HepG2 (cell line): ENCODE data around the gene AUH. TPM values are rescaled to one million over a fixed set of nuclear protein-coding genes. Genes with fewer than 3 reads are reported as not detected.

Experiments used
- ASH2L ChIP-seq: fragments of 300-600, 200-600 bp; sonication (generic); IDR thresholded peaks from 2 replicates; pipeline ENCODE4 v1.7.0; 2017; ENCODE audit warnings: low read depth, mild to moderate bottlenecking, moderate library complexity, mixed read lengths, low read length; ENCODE audit not compliant: insufficient read length
- CHCHD3 ChIP-seq: sonication (generic); formaldehyde crosslinking; IDR thresholded peaks from 2 replicates; pipeline ENCODE4 v1.8.0; 2022; ENCODE audit warnings: mild to moderate bottlenecking, missing genetic modification reagents, moderate library complexity
- FOXA3 ChIP-seq: IDR thresholded peaks from 2 replicates; pipeline ENCODE4 v1.6.1; 2016; ENCODE audit warnings: missing genetic modification reagents, missing compliant biosample characterization
- FOXJ3 ChIP-seq: sonication (generic); formaldehyde crosslinking; IDR thresholded peaks from 2 replicates; pipeline ENCODE4 v1.4.0; 2020; ENCODE audit warnings: missing genetic modification reagents, mild to moderate bottlenecking, borderline replicate concordance
- FOXK1 ChIP-seq: sonication (generic); formaldehyde crosslinking; IDR thresholded peaks from 2 replicates; pipeline ENCODE4 v1.4.0; 2020; ENCODE audit warnings: low read depth, missing genetic modification reagents, borderline replicate concordance
- MTA3 ChIP-seq: sonication (generic); formaldehyde crosslinking; IDR thresholded peaks from 2 replicates; pipeline ENCODE4 v1.4.0; 2020; ENCODE audit warnings: missing genetic modification reagents
- PAX8 ChIP-seq: sonication (generic); formaldehyde crosslinking; IDR thresholded peaks from 2 replicates; pipeline ENCODE4 v1.8.0; 2022; ENCODE audit warnings: mild to moderate bottlenecking, missing genetic modification reagents, borderline replicate concordance
- SIN3A ChIP-seq: IDR thresholded peaks from 2 replicates; pipeline ENCODE4 v1.6.1; 2011; ENCODE audit warnings: low read depth, mild to moderate bottlenecking, control low read depth, low read length, borderline replicate concordance
- STAG1 ChIP-seq: sonication (generic); formaldehyde crosslinking; IDR thresholded peaks from 2 replicates; pipeline ENCODE4 v1.4.0; 2020; ENCODE audit warnings: missing genetic modification reagents
- TAF1 ChIP-seq: sonication (generic); formaldehyde crosslinking; IDR thresholded peaks from 2 replicates; pipeline ENCODE4 v1.4.0; 2020; ENCODE audit warnings: missing genetic modification reagents
- YEATS4 ChIP-seq: sonication (generic); formaldehyde crosslinking; IDR thresholded peaks from 2 replicates; pipeline ENCODE4 v1.4.0; 2020; ENCODE audit warnings: missing genetic modification reagents, borderline replicate concordance
- YY1 ChIP-seq: IDR thresholded peaks from 2 replicates; pipeline ENCODE4 v1.6.1; 2011; ENCODE audit warnings: low read length, low read depth, moderate library complexity, mild to moderate bottlenecking; ENCODE audit not compliant: insufficient read depth, insufficient replicate concordance
- ZBTB8A ChIP-seq: sonication (generic); formaldehyde crosslinking; IDR thresholded peaks from 2 replicates; pipeline ENCODE4 v1.4.0; 2020; ENCODE audit warnings: mild to moderate bottlenecking, low read depth, missing genetic modification reagents, borderline replicate concordance
- ZFP91 ChIP-seq: sonication (generic); formaldehyde crosslinking; IDR thresholded peaks from 2 replicates; pipeline ENCODE4 v1.9.0; 2022; ENCODE audit warnings: missing genetic modification reagents, mild to moderate bottlenecking, borderline replicate concordance
- ZFYVE20 ChIP-seq: sonication (generic); formaldehyde crosslinking; IDR thresholded peaks from 2 replicates; pipeline ENCODE4 v1.8.0; 2023; ENCODE audit warnings: low read depth, mild to moderate bottlenecking, moderate library complexity, missing genetic modification reagents, borderline replicate concordance
- ZMAT3 ChIP-seq: sonication (generic); formaldehyde crosslinking; conservative IDR thresholded peaks from 2 replicates; pipeline ENCODE4 v1.7.0; 2021; ENCODE audit warnings: missing genetic modification reagents
- ZNF224 ChIP-seq: sonication (generic); formaldehyde crosslinking; IDR thresholded peaks from 2 replicates; pipeline ENCODE4 v1.5.0; 2020; ENCODE audit warnings: mild to moderate bottlenecking, missing genetic modification reagents
- ZNF225 ChIP-seq: sonication (generic); formaldehyde crosslinking; IDR thresholded peaks from 2 replicates; pipeline ENCODE4 v1.4.0; 2020; ENCODE audit warnings: mild to moderate bottlenecking, missing genetic modification reagents
- ZNF549 ChIP-seq: sonication (generic); formaldehyde crosslinking; IDR thresholded peaks from 2 replicates; pipeline ENCODE4 v1.5.0; 2020; ENCODE audit warnings: missing genetic modification reagents
- ZNF563 ChIP-seq: sonication (generic); formaldehyde crosslinking; IDR thresholded peaks from 2 replicates; pipeline ENCODE4 v1.8.0; 2022; ENCODE audit warnings: mild to moderate bottlenecking, moderate library complexity, missing genetic modification reagents
- ZNF703 ChIP-seq: sonication (generic); formaldehyde crosslinking; IDR thresholded peaks from 2 replicates; pipeline ENCODE4 v1.5.1; 2020; ENCODE audit warnings: missing genetic modification reagents, mild to moderate bottlenecking, moderate library complexity, borderline replicate concordance
- ZNF709 ChIP-seq: sonication (generic); formaldehyde crosslinking; IDR thresholded peaks from 2 replicates; pipeline ENCODE4 v1.5.0; 2020; ENCODE audit warnings: mild to moderate bottlenecking, missing genetic modification reagents
- polyA plus RNA-seq, 8 experiments: library from polyadenylated mRNA; depleted of rRNA in 3 of 8; stranded (reverse) in 7 of 8; unstranded in 1 of 8; fragments of >200 nt; fragmentation: Illumina TruSeq in 4 of 8; extraction: Trizol in 4 of 8; gene quantifications; 2 replicates each; pipeline versions ENCODE4 v1.2.1 to v1.2.3, GENCODE V29; 2011 to 2016; ENCODE audit warnings: low read depth in 4 of 8, missing spikeins in 1 of 8, mixed read lengths in 1 of 8; ENCODE audit not compliant: insufficient read depth in 1 of 8
- total RNA-seq, 5 experiments: library from RNA; depleted of rRNA; stranded (reverse); fragments of >200 nt; fragmentation: Illumina TruSeq; extraction: Trizol; gene quantifications; 2 replicates each; pipeline ENCODE4 v1.2.3, GENCODE V29; 2016; ENCODE audit warnings: low read depth in 1 of 5
- TF ChIP-seq, protein P1 (sequence below), 2 experiments: sonication (generic) in 1 of 2; formaldehyde crosslinking in 1 of 2; IDR thresholded peaks; 2 replicates each; pipeline versions ENCODE4 v1.4.0 to v1.6.1; 2016 to 2020; ENCODE audit warnings: borderline replicate concordance in 1 of 2, low read depth in 1 of 2, mild to moderate bottlenecking in 1 of 2, missing genetic modification reagents in 1 of 2

The AUH gene
- total and polyA plus RNA-seq, 2 of the 13 experiments (the other 11 are each of a cell fraction or from before 2014, with no cell fraction given), result 25.8 to 31.9 TPM

GRCh38 chr9:91361291-91362050 lies at the start of gene AUH (continued):
- TF ChIP-seq CHCHD3 (CRISPR knock-in tag) (0 out of 2 replicates have a peak, but pooled peaks have one; percentile 24), SIN3A (0 out of 2 replicates have a peak, but pooled peaks have one; percentile 74), FOXK1 (peak; percentile 36; the same call in 1 of the 2 replicates), ZNF563 (peak; percentile 89), ZMAT3 (CRISPR knock-in tag) (peak; percentile 75; the same call in 1 of the 2 replicates), ZNF224 (0 out of 2 replicates have a peak, but pooled peaks have one; percentile 52), FOXJ3 (peak; percentile 57; the same call in 1 of the 2 replicates), STAG1 (CRISPR knock-in tag) (peak; percentile 8; the same call in 1 of the 2 replicates), ZNF703 (CRISPR knock-in tag) (no peak), ZNF549 (CRISPR knock-in tag) (no peak), MTA3 (CRISPR knock-in tag) (no peak), ZNF225 (peak; percentile 89; the same call in 1 of the 2 replicates), ASH2L (peak; percentile 87), ZFP91 (CRISPR knock-in tag) (peak; percentile 70; the same call in 1 of the 2 replicates), PAX8 (CRISPR knock-in tag) (peak; percentile 63; the same call in 1 of the 2 replicates), YY1 (peak; percentile 95), ZBTB8A (no peak), TAF1 (CRISPR knock-in tag) (peak; percentile 68), ZNF709 (0 out of 2 replicates have a peak, but pooled peaks have one; percentile 49), ZFYVE20 (CRISPR knock-in tag) (peak; percentile 67; the same call in 1 of the 2 replicates), YEATS4 (no peak; the same call in none of the 2 replicates), FOXA3 (CRISPR knock-in tag) (no peak)
- TF ChIP-seq, protein P1, sequence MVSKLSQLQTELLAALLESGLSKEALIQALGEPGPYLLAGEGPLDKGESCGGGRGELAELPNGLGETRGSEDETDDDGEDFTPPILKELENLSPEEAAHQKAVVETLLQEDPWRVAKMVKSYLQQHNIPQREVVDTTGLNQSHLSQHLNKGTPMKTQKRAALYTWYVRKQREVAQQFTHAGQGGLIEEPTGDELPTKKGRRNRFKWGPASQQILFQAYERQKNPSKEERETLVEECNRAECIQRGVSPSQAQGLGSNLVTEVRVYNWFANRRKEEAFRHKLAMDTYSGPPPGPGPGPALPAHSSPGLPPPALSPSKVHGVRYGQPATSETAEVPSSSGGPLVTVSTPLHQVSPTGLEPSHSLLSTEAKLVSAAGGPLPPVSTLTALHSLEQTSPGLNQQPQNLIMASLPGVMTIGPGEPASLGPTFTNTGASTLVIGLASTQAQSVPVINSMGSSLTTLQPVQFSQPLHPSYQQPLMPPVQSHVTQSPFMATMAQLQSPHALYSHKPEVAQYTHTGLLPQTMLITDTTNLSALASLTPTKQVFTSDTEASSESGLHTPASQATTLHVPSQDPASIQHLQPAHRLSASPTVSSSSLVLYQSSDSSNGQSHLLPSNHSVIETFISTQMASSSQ (IDR thresholded peaks at IDR 0.05; ENCODE audit: low read depth), result no peak
- TF ChIP-seq, protein P1 (CRISPR knock-in tag; IDR thresholded peaks at IDR 0.05; ENCODE audit: borderline replicate concordance), result no peak
